Suprapubic skin (tissue), 3 donors: ENCODE results near the gene SH3BP2.

ENCODE experiments used
- POLR2A ChIP-seq, 2 donors: fragments of 450-650 bp; IDR thresholded peaks; one replicate each; pipeline ENCODE4 v1.6.1; 2017; ENCODE audit warnings: antibody characterized with exemption in 2 of 2, mild to moderate bottlenecking in 2 of 2, moderate library complexity in 2 of 2
- TF ChIP-seq, protein P1 (sequence below), 2 donors: fragments of 200-600 bp in 1 of 2; fragments of 450-650 bp in 1 of 2; sonication (generic) in 1 of 2; IDR thresholded peaks; one replicate each; pipeline ENCODE4 v1.5.1; 2016 to 2019; ENCODE audit warnings: antibody characterized with exemption in 2 of 2, mild to moderate bottlenecking in 1 of 2, moderate library complexity in 1 of 2

DNA sequence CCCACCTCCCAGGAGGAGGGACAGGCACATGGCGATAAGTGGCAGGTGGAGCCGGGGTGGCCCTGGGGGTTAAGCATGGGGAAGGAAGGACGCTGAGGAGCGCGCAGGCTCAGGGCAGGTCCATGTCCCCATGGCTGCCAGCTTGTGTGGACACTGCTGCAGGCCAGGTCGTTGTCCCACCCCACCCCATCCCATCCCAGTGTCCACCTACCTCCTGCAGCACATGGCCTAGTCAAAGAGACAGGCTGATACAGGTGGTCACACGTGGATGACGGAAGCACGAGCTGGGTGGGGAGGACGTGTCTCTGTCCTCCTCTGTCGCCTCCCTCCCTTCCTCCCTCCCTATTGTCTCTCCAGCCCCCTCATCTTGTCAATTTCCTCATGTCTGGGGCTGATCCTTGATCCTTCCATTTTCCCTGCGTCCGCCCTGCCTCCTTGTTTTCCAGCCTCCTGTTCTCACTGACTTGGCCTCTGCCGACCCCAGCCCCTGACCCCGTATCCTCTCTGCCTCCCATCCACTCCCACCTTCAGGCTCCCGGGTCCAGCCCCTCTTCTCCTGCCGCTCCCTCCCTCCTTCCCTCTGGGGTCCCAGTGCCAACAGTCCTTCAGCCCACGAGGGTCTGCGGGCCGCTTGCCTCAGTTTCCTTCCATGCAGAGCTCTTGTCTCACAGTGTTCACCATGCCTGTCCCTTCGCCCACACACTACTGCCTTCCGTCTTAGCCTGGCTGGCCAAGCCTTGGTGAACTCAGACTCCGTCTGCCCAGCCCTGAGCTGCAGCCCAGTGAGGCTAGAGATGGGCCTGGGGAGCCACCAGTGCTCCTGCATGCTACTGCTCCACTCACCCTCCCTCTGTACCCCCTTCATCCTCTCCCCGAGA, 35.2 kb downstream of the SH3BP2 start:
- TF ChIP-seq, protein P1, sequence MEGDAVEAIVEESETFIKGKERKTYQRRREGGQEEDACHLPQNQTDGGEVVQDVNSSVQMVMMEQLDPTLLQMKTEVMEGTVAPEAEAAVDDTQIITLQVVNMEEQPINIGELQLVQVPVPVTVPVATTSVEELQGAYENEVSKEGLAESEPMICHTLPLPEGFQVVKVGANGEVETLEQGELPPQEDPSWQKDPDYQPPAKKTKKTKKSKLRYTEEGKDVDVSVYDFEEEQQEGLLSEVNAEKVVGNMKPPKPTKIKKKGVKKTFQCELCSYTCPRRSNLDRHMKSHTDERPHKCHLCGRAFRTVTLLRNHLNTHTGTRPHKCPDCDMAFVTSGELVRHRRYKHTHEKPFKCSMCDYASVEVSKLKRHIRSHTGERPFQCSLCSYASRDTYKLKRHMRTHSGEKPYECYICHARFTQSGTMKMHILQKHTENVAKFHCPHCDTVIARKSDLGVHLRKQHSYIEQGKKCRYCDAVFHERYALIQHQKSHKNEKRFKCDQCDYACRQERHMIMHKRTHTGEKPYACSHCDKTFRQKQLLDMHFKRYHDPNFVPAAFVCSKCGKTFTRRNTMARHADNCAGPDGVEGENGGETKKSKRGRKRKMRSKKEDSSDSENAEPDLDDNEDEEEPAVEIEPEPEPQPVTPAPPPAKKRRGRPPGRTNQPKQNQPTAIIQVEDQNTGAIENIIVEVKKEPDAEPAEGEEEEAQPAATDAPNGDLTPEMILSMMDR (IDR thresholded peaks at IDR 0.05) = no peak
- TF ChIP-seq POLR2A (IDR thresholded peaks at IDR 0.05) = no peak
